HG02973 (cell line): ENCODE data around the gene TAGLN2.

Source experiments
- ATAC-seq: cut with Tn5 transposase; IDR thresholded peaks from one replicate; pipeline ENCODE4 v1.9.1; 2021; ENCODE audit warnings: moderate library complexity; ENCODE audit not compliant: unreplicated experiment

TAGLN2 gene

GRCh38 chr1:159880430-159880829 is 44.9 kb downstream of the TAGLN2 start:
- ATAC-seq: no peak

DNA sequence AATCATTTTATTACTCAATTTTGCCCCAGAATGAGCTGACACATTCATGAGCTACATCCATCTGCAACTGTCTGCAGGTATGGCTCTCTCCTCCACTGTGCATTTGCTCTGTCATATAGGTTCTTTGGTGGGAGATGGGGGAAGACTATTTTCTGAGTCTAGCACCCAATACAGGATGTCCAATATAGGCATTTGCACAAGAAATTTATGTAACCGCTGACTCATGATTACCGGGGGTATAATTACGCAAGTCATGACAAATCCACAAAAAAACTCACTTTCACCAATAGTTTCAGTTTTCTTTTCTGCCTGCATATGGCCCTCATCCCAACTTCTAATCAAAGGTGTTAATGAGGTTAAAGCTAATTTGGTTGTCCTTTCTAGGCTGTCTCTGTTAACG is 45.3 kb downstream of the TAGLN2 start:
- ATAC-seq: no peak

GRCh38 chr1:159879136-159879535 is 46.2 kb downstream of the TAGLN2 start:
- ATAC-seq: no peak

DNA sequence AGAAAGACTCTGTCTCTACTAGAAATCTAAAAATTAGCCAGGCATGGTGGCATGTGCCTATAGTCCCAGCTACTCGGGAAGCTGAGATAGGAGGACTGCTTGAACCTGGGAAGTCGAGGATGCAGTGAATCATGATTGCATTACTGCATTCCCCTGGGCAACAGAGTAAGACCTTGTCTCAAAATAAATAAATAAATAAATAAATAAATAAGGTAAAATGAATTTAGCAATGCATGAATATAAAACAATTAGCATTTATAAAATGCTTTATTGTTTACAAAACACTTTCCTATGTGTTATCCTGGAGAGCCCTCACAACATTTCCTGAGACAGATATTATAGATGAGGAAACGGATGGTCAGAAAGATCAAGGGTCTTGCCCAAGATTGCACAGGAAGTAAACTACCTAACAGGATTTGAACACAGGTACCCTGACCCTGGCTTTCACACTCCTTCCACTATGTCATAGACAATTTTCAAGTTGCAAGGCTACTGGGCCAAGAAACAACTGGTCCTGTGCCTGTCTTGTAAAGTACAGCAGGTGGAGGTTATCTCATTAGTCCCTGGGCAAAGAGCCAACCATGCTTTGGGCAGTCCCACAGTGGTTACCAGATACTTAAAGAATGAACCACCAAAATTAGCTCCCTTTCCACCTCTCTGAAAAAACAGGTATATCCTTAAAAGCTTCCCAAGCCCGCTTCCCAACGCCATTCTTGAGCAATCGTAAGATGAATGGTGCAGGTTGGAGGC is 47.4 kb downstream of the TAGLN2 start:
- no peak for ATAC-seq

DNA sequence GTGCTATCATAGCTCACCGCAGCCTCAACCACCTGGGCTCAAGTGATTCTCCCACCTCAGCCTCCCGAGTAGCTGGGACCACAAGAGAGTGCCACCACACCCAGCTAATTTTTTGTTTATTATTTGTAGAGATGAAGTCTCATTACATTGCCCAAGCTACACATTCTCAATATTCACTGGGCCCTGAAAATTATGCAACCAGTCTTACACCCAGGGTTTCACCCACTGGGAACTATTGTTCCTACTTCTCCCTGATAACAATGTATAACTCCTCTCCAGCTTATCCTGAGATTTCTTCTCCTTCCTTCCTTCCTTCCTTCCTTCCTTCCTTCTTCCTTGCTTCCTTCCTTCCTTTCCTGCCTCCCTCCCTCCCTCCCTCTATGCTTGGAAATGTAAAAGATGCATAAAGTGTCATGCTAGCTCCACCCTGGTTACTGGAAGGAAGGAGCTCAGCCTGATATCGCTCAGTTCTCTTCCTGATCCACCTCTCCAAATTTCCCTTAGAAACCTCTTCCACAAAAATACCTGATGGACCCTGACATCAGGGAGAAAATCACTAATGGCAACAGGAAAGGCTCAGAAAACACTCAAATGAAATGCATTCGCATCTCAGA is 51.7 kb downstream of the TAGLN2 start:
- no peak for ATAC-seq

DNA sequence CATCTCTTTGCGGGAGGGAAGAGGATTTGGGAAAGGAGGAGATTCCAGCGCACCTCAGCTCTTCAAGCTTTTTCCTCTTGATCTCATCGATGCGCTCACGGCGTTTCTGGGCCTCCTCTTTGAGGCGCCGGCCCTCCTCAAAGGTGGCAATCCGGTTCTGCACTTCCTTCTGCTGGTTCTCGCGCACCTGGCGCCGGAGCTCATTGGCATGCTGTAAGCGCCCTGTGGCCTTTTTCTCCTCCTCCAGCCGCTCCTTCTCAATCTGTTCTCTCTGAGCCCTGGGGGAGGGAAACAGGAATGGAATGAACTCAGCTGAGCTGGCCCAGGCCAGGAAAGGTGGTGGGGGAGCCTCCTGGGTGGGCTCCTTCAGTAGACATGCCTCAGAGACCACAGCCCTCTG is 52.4 kb downstream of the TAGLN2 start:
- ATAC-seq: no peak

DNA sequence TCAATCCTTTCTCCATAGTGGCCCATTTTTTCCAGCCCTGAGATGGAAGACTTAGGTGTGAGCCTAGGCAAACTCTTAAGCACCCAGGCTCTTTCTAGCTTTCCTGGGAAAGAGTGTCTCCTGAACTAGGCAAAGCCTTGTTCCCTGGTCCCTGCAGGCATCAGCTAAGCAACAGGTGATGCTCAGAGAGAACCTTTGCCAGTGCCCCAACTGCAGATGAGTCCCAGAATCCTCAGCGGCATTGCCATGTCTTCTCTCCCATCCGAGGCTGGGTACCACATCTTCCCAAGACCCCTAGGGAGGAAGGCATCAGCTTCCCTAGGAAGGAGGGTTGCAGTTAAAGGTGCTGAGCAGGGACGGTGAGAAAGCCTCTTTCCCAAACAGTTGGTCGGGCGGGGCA is 54.6 kb downstream of the TAGLN2 start:
- no peak for ATAC-seq

DNA sequence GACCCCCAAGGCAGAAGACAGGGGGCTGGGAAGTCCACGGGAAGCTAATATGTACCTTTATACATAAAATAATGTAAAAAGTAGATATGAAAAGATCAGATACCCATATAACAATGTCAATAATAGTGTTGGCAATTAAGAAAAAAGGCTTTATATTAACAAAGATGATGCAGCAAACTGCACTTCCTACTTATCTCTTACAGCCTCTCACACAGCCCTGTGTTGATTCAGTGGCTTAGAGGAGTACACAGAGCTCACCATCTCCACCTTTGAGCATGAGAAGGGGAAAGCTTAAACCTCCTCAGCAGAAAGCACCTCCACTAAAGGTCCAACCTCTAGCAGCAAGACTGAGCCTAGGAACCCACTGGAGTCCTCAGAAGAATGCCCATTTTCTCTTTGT is 55.7 kb downstream of the TAGLN2 start:
- no peak for ATAC-seq

DNA sequence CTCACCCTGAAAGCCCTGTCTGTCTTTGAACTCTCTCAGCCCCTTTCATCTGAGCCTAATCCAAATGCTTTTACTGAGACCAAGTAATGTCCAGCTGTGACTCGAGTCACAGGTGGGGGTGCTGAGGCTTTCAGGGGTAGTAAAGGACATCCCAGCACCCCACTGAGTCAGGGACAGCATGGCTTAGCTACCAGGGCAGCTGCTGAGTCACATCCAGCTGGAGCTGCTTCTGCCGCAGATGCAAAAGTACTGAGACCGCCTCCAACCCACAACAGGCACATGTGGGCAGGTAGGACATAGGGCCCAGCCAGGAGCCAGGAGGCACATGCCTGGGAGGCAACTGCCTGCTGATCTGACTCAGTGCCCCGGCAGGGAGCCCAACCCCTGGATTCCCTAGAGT is 56.1 kb downstream of the TAGLN2 start:
- ATAC-seq: no peak

GRCh38 chr1:159868766-159869165 is 56.5 kb downstream of the TAGLN2 start:
- no peak for ATAC-seq
